HG03196 (cell line): ENCODE data around the gene FLACC1.
A peak's percentile ranks its signal among the peaks of the same experiment; 100 is the strongest.
"Not testable (repeated sequence)": the region's sequence is repeated elsewhere in the genome, so short reads cannot be mapped to it uniquely, and the experiment has no call there.

ENCODE experiments used
- ATAC-seq: cut with Tn5 transposase; IDR thresholded peaks from one replicate; pipeline ENCODE4 v1.9.1; 2021; ENCODE audit not compliant: unreplicated experiment

The FLACC1 gene

DNA sequence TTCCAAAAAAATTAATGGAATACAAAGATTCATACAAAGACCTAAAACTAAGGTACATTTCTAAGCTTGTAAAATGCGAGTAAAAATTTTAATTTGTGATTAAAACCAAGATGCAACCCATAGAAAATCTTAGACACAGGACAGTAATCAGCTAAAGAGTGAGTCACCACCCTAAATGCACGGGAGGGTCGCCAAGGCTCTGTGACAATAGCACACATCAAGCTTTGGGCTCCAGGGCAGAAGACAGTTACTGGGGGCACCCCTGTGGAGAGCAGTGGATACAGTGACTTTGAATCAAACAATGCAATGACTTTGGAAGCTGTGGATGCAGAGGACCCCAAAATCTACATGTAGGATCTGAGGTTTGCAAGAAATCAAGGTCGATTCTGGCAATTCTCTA, 7.5 kb downstream of the FLACC1 start:
- ATAC-seq, result no peak

DNA sequence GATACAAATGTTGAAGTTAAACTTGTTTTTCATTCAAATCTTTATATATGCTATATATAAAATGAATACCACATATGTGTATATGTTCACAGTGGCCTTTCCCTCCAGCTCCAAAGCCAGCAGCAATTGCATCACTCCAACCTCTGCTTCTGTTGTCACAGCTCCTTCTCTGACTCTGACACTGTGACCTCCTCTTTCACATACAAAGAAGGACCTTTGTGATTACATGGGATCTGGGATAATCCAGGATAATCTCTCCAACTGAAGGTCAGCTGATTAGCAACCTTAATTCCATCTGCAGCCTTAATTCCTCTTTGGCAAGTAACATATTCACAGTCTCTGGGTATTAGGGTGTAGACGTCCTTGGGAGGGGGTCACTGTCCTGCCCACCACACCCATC, 8.4 kb downstream of the FLACC1 start:
- no peak for ATAC-seq

DNA sequence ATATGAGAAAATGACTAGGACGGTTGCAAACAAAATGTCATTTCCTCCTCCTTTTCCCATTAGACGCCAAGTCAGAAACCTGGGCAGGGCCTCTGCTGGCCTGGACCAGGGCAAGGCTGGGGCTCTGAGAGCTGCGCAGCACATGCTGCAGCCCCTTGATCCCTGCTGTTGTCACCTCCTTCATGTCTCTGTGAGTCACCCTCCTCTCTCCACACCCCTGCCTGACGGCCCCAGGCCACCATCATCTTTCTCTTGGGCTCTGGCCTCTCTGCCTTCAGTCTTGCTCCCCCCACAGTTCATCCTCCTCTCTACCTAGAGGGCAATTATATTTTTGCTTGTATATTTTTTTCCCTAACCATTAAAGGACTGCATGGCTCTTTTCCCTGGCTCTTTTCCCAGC, 10.0 kb downstream of the FLACC1 start:
- ATAC-seq, result no peak

DNA sequence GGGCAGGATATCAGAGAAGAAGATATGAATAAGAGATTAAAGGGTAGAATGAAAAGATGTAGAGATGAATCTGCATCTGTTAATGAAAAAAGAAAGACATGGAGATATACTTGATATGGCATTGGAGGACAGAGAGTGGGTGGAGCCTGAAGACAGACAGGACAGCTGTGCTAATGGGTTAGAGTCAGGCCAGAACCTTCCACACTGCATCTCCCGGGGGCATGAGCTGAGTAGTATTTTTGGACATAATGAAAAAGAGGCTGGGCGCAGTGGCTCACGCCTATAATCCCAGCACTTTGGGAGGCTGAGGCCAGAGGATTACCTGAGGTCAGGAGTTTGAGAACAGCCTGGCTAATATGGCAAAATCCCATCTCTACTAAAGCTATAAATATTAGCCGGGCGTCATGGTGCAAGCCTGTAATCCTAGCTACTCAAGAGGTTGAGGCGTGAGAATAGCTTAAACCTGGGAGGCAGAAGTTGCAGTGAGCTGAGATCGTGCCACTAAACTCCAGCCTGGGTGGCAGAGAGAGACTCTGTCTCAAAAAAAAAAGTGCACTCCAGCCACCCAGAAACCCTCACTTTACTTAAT, 11.4 kb downstream of the FLACC1 start:
- ATAC-seq, result no peak

DNA sequence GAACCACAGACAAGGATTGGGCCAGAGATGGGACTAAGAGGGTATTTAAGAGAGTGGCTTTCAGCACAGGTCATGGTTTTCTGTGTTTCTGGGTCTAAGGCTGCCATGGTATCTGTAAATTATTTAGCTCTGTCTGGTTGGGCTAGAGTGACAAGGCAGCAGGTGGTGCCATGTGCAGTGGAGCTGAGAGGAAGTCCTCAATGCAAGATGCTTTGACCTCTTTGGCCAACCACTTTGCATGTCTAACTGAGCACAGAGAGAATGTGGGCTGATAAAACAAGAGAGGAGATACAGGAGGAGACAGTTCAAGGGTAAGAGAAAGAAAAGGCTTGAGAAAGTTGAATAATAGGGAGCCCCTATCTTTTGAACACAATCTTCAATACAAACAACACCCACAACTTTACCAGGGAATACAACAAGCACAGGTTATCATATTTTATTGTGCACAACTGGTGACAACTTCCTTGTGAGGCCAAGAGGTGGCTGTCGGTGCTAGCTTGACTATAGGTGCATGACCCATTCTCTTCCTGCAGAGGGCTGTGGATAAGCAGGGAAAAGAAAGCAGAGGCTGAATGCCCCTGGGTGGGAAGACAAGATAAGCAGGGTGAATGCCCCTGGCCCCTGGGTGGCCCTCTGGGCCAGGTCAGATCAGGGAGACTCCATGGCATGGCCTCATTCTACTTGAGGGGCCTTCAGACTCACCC, 12.3 kb downstream of the FLACC1 start:
- ATAC-seq, result peak; percentile 84

DNA sequence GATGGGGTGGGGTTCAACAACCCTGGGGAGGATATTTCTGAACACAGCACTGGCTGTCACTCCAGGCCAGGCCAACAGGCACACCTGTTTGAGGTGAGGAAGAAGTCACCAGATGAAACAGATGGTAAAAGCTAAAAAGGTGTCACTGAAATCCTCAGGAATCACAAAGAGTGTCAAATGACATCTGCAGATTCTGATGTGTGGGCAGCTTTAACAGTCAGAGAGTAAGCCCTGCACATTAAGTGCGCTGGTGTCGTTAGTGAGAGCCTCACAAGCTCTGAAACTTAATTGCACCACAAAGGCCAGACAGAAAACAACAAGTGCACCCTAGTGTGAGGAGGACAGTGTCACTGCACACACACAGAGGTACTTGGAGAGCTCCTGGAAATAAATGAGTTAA, 13.6 kb downstream of the FLACC1 start:
- ATAC-seq, result no peak

DNA sequence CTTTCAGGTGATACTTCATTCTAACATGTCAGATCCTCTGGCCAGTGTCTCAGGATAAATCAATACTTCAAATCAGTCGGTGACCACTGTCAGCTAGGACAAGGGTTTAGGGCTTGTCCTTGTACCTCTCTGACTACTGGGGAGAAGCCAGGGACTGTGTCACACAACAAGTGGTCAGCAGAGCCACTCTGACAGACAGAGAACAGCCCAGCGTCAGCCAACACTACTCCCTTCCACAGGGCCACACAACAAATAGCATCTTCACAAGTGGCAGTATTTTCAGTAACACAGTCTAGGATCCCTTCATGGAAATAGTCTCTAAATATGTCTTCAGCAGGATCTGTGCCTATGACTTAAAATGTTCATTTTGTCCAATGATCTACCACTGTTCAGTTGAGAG, 14.2 kb downstream of the FLACC1 start:
- ATAC-seq, result no peak

DNA sequence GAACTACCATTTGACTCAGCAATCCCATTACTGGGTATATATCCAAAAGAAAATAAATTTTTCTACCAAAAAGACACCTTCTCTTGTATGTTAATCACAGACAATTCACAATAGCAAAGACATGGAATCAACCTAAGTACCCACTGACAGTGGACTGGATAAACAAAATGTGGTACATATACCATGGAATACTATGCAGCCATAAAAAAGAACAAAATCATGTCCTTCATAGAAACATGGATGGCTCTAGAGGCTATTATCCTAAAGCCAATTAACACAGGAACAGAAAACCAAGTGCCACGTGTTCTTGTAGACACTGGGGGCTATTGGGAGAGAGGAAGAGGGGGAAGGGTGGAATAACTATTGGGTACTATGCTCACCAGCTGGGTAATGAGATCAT, 27.7 kb downstream of the FLACC1 start:
- ATAC-seq, result no peak

DNA sequence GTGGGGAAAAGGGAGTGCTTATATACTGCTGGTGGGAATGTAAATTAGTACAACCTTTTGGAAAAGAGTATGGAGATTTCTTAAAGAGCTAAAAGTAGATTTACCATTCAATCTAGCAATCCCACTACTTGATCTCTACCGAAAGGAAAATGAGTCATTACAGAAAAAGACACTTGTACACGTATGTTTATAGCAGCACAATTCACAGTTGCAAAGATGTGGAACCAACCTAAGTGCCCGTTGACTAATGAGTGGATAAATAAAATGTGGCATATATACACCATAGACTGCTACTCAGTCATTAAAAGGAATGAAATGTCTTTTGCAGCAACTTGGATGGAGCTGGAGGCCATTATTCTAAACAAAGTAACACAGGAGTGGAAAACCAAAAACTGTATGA, 29.5 kb downstream of the FLACC1 start:
- no peak for ATAC-seq

DNA sequence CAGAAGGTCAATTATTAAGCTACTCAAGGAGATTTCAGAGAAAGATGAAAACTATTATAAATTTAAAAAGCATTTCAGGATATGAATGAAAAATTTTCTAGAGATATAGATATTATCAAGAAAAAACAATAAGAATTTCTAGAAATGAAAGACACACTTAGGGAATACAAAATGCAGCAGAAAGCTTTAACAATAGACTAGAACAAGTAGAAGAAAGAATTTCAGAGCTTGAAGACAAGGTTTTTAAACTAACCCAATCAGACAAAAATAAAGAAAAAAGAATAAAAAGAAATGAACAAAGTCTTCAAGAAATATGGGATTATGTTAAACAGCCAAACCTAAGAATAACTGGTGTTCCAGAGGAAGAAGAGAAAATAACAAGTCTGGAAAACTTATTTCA, 34.4 kb downstream of the FLACC1 start:
- ATAC-seq, result no peak

DNA sequence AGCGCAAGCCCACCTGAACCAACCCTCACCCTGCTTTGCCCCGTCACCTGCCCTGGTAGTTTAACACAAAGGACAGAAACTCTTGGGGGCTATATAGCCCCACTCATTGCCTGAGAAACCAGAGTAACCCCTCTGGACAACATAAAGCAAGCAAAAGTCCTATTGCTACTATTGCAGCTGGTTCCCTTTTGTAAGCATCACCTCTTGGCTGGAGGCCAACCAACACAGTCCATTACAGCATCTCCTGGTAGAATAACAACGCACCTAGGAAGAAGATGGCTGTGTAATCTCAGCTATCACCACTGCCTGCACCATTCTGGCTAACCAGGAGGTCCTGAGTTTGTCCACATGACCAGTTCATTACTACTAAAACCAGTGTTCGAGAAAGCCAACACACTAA, 36.4 kb downstream of the FLACC1 start:
- ATAC-seq, result no peak

DNA sequence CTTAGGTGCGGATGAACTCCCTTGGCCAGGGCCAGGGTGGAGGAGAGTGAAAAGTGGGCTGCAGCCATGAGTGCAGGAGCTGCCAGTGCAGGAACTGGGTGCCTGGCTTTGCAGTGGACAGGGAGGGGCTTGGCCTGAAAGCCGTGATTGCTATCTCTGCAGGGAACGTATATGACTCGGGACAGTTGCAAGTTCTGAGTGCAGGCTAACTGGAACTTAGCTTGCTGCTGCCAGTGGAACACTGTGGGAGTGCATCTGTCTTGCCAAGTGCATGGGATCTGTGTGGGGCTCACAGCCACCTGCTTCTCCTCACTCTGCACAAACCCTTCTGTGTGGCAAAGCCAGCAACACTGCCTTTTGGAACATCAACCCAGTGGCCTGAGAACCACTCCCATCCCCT, 36.9 kb downstream of the FLACC1 start:
- ATAC-seq, result no peak

DNA sequence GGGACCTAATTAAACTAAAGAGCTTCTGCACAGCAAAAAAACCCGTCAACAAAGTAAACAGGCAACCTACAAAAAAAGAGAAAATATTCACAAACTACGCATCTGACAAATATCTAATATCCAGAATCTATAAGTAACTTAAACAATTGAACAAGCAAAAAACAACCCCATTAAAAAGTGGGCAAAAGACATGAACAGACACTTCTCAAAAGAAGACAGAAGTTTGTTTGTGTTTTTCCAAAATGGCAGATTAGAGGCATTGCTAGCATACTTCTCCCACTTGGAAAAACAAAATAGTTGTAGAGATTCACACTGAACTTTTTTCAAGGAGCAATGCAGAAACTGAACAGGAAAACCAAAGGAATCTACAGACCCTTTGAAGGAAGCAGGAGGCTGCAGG, 37.6 kb downstream of the FLACC1 start:
- ATAC-seq, result no peak

DNA sequence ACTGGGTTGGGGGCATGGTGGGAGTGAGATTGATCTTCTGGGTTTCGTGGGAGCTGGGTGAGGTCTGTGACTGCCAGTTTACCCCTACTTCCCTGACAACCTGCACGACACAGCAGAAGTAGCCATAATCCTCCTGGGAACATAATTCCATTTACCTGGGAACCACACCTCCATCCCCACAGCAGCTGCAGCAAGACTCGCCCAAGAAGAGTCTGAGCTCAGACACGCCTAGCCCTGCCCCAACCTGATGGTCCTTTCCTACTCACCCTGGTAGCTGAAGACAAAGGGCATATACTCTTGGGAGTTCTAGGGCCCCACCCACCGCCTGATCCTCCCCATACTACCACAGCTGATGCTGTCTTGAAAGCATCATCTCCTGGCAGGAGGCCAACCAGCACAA, 43.8 kb downstream of the FLACC1 start:
- ATAC-seq, result no peak

DNA sequence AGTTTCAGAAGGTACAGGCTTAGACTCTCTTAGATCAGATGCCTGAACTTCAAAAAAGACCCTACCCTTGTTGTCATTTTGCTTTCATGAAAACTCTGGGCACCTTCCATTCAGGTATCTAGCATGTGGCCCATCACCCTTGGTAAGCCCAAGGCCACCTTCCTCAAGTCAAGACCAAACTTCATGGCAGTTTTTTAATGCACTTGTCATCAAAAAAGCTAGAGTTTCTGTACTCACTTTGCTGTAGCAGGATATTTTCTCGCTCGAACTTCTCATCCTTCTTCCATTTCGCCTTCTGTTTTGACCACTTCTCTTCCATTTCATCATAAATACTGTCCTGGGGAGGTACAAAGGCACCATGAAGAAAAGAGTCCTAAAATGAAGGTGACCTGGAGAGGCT, 48.2 kb downstream of the FLACC1 start:
- no peak for ATAC-seq

DNA sequence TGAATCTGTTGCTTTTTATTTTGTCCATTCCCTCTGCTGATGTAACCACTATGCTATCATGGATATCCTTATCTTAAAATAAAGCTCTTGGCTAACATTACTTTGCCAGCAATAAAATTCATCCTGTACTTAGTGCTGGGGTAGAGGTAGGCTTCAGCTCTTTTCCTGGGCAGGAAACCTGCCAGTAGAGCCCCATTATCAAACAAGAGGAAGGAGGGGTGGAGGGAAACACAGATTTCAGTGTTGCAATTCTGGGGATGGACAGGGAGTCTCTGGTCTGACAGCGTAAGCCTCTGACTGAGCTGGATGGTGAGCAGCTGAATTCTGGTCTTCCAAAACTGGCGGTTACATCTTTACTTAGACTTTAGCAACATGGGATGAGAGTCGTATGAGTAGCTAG, 49.3 kb downstream of the FLACC1 start:
- no peak for ATAC-seq

DNA sequence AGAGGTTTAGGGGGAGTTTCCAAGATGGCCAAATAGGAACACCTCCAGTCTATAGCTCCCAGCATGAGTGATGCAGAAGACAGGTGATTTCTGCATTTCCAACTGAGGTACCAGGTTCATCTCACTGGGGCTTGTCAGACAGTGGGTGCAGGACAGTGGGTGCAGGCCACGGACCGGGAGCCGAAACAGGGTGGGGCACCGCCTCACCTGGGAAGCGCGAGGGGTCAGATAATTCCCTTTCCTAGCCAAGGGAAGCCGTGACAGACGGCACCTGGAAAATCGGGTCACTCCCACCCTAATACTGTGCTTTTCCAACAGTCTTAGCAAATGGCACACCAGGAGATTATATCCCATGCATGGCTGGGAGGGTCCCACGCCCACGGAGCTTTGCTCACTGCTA, 57.2 kb downstream of the FLACC1 start:
- not testable (repeated sequence) for ATAC-seq

DNA sequence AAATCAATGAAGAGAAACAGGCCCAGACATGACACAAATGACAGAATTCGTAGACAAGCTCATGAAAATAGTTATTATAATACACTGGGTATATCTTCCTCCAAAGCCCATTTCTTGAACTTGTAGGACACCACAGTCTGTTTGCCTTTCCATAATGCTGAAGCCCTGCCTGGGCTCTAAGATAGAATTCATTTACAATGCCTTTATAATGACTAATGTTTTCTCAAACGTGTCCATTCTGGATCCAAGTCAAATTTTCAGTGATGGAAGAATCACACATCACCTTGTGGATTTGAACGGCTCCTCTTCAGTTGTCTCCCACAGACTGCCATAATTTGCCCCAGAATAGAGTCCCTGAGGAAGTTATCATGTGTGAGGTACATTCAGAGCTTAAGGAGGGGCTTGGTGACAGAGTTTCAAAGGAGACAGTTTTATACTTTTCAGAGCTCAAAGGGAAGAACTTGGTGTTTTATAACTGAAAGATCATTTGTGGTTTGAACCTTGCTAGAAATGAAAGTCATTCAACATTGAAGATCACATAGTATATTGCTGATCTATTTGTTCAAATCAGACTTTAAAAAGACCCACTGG, 58.6 kb downstream of the FLACC1 start:
- ATAC-seq, result no peak

DNA sequence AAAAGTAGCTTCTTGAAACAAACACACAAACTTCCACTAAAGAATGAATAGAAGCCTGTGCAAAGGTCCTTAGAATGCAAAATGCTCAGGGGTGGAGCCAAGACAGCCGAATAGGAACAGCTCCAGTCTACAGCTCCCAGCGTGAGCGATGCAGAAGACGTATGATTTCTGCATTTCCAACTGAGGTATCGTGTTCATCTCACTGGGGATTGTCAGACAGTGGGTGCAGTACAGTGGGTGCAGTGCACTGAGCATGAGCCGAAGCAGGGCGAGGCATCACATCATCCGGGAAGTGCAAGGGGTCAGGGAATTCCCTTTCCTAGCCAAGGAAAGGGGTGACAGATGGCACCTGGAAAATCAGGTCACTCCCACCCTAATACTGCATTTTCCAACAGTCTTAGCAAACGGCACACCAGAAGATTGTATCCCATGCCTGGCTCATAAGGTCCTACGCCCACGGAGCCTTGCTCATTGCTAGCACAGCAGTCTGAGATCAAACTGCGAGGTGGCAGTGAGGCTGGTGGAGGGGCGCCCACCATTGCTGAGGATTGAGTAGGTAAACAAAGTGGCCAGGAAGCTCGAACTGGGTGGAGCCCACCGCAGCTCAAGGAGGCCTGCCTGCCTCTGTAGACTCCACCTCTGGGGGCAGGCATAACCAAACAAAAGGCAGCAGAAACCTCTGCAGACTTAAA, 66.5 kb downstream of the FLACC1 start:
- not testable (repeated sequence) for ATAC-seq

DNA sequence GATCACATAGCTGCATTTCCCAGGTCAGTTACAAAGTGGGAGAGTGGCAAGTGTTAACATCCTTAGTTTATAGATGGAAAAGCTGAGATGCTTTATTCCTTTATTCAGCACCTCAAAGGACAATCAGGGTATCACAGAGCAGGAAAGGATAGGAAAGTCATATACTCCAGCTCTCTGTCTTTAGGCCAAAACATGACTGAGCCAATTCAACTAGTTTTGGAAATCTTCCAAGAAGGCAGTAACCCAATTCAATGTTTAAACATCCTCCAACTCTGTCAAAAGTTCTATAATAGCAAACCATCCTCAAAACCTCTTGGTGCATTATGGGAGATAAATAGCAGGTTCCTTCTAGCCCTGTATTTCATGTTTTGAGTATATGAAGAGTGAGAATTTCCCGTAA, 71.6 kb downstream of the FLACC1 start:
- ATAC-seq, result no peak

DNA sequence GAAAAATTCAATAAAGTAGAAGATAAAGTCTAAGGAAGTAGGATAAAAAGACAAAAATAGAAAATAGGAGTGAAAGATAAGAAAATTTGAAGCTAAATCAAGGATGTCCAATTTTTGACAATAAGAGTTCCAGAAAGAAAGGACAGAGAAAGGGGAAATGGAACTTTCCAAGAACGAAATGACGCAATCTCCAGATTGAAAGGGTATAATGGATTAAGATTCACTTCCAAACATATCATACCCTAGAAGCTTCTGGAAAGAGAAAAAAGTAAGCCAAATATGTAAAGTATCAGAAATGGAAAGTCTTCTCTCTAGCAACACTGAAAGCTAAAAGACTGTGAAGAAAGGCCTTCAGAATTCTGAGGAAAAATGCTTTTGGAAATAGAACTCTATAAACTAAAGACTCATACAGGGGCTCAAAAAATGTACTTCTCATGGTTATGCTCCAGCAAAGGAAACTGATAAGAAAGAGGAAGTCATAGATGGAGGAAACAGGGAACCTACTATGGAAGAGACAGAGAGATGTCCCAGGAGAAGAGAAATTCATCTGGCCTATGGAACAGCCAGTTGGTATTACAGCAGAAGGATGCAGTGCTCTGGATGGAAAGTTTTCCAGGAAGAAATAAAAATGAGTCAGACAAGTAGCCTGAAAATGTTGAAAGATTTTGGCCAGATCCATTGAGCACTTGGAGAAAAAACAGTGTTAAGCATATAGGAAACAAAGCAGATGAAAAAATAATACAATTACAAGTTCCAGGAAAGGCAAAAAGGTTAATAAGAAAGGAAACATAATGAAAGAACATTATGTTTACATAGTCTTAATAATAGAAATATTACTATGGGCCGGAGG, 76.7 kb downstream of the FLACC1 start:
- ATAC-seq, result no peak
